Transverse colon (tissue), 4 donors: ENCODE measurements around the gene UGT2B15.

Source experiments
- CTCF ChIP-seq, 5 experiments: fragments of 200-600 bp in 3 of 5; fragments of 450-650 bp in 2 of 5; sonication (generic) in 3 of 5; IDR thresholded peaks; 1 replicate in 2 of 5; 2 replicates in 3 of 5; pipeline ENCODE4 v1.5.1; 2016 to 2017; ENCODE audit warnings: antibody characterized with exemption in 5 of 5, inconsistent platforms in 3 of 5, mild to moderate bottlenecking in 2 of 5, moderate library complexity in 1 of 5
- POLR2AphosphoS5 ChIP-seq, 3 donors: sonication (generic); formaldehyde crosslinking; IDR thresholded peaks; one replicate each; pipeline ENCODE4 v1.6.1; 2016; ENCODE audit warnings: antibody characterized with exemption in 3 of 3

- TF ChIP-seq POLR2AphosphoS5 (IDR thresholded peaks at IDR 0.05) (no peak), CTCF (IDR thresholded peaks at IDR 0.05) (no peak)
These were observed 14.5 kb downstream of the UGT2B15 start for GRCh38 chr4:68655764-68656444.
